CD4-positive, alpha-beta T cell treated with Interleukin-15 for 4 hours (primary cell): ENCODE measurements around the gene KAZN.

Experiments used
- DNase-seq: peaks from one replicate; pipeline ENCODE4 v3.0.0-alpha.2; 2020; ENCODE audit warnings: low spot score

KAZN gene

DNA sequence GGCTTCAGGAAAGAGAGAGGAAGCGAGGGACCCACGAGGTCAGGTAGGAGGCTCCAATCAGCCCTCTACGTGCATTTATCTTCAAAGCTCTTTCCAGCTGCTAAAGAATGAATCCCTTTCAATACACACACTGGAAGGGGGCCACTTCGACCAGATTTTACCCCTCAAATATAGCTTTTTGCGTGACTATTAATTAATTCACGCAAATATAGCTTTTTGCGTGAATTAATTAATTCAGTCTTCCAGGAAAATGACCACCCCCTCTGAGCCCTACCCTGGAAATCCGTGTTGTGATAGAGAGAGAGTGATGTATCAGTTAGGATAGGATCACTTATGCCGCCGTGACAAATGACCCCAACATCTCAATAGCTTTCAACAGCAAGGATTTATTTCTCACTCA is 289.9 kb downstream of the KAZN start:
- no peak for DNase-seq

DNA sequence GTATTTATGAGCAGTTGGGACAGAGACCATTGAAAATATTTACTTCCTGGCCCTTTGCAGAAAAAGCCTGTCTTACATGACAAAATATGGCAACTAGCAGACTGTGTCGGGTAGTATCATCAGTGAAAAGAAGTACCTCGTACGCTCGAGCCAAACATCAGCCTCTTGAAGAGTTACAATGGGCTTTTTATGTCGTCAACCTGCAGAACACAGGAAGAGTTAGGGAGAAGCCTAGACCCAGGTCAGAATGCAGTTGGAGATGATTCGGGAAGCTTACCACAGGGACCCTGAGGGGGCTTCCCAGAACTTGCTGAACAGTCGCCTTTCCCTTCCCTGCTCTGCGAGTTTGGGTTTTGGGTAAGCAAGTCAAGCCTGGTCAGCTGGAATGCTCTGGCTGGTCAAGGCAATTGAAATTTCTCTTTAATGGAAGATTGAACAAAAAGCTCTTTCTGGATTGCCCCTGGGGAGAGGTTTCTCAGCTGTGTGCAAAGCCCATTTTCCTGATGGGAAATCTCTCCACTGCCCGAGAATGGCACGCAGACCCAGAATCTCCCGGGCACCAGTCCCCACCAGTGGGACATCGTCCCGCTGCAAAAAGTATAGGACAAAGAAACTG is 291.4 kb downstream of the KAZN start:
- DNase-seq = no peak

DNA sequence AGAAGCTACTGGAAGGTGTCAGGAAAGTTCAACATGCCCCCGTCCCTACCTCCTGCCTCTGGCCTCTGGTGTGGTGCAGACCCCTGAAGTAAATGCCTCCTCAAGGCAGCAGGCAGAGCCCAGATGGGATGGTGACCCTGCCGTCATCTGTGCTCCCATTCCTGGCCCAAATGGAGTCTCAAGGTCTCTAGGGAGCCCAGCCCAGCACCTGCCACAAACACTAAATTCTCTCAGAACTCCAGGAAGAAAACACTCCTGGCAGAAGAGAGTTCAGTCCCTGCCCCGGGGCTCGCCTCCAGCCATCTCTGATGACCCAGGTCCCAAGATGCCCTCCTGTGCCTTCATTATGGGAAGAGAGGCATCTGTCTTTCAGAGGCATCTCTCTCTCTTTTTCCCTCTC is 293.5 kb downstream of the KAZN start:
- no peak for DNase-seq

DNA sequence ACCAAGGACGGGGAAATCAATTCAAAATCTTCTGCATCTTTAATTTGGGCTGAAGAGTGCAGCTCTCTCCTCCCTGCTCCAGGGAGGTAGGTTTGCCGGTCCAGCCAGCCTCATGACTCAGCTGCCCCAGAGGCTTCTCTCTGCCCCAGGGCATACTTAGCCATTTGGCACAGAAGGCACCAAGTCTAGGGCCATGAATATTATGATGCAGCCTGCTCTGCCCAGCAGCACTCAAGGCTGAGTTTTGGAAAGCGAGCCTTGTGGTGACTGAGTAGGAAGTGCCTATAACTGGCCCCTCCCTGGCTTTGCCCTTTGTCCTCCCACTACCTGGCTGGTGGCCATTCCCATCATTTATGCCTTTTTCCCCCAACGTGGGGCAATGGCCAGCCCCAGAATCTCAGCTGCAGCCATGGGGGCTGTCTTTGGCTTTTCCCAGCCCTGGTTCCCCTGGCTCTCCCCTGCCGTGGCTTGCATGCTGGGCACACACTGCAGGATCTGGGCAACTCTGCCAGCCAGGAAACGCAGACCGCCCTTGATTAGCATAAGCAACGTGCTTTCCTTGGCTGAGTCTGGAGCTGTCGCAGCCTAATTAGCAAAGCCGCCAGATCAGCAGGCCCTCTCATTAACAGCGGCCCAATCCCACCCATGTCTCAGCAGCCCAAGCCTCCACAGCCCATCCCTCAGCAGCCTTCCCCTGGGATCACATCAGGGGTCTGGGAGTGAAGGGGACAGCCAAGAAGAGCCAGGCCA is 296.5 kb downstream of the KAZN start:
- DNase-seq = no peak

DNA sequence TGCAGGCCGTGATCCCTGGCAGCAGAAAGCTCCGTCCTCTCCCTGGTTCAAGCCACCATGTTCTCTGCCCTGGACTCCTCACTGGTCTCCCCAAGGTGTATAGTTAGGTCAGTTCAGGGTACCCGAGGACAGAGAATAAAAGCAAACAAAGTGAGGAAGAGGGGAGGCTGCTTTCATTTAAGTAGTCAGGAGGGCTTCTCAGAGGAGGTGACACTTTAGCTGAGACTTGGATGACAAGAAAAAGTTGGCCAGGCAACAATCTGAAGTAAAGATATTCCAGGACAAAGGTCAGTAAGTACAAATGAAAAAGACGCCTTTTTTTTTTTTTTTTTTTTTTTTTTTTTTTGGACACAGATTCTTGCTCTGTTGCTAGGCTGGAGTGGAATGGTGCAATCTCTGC is 297.2 kb downstream of the KAZN start:
- no peak for DNase-seq

DNA sequence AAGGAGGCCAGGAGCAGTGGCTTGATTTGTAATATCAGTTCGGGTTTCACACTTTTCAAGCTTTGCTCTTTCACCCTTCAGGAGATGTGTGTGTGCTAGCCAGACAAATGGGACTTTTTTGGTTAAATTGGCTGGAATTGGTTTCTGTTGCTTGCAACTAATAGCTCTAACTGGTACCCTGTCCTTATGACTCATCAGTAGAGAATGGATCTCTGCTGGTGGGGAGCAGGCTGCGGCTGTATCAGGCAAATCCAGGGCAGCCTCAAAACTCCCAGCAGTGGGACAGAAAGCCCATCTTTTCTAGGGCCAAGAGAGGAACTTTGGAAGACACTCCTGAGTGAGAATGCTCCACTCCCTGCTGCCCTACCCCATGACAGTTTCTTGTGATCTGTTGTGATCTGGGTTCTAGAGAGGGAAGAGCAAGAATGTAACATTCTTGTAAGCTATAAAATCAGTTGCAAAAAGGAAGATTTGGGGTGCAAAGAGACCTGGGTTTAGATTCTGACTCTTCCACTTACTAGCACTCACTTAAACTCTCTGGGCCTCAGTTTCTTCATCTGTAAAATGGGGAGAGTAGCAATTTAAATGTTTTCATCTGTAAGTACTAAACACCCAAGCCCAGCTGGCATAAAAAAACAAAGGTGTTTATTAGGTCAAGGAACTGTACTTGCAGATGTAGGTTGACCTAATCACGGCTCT is 298.0 kb downstream of the KAZN start:
- no peak for DNase-seq

DNA sequence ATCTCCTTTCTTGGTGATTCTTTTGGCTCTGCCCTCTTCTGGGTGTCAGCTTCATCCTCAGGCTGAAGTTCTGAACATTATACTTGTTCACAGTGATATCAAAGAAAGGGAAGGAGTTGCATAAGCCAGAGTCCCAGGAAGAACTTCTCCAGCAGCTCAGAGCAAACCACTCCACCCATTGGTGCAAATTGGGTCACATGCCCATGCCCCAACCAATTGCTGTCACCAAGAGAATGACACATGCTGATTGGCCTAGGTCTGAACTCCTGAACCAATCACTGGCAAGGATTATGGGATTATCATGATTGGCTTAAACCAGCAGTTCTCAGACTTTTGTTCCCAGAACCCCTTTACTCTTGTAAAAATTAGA is 298.6 kb downstream of the KAZN start:
- no peak for DNase-seq

DNA sequence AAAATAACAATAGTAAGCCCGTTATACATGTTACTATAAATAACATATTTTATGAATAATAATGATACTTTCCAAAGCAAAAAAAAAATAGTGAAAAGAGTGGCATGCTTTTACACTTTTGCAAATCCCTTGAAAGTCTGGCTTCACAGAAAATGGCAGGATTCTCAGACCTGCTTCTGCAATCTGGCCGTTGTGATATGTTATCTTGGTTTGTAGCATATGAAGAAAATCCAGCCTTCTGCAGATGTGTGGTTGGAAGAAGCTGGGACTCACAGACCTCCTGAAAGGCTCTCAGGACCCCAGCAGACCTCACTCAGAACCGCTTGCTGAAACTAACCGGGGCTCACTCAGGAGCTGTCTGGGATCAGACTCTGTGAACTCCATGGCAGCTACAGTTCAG is 299.1 kb downstream of the KAZN start:
- no peak for DNase-seq

DNA sequence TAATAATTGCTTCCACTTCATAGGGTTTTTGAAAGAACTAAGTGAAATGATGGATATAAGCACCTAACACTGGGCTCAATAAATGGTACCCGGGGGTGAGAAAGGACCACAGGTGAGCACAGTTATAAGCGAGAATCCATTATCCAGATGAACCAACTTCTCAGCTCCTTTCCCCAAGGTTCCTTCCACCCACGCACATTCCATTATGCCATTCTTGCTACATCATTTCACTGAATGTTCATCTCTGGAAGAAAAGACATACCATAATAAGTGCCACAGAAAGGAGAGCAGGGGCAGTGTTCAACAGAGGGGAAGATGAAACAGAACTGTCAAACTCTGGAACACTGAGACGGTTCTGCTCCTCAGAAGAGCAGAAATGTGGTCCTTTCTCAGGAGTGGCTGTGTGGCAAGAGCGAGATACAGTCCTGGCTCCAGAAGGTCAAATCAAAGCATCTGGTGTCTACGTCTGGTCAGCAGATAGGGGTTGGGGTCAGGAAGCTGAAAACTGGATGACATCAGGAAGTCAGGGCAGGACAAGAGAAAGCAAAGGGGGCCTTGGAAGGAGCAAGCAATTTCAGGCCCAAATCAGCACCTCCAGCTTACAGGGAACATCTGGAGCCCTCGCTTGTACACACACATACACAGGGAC is 299.6 kb downstream of the KAZN start:
- DNase-seq = no peak

DNA sequence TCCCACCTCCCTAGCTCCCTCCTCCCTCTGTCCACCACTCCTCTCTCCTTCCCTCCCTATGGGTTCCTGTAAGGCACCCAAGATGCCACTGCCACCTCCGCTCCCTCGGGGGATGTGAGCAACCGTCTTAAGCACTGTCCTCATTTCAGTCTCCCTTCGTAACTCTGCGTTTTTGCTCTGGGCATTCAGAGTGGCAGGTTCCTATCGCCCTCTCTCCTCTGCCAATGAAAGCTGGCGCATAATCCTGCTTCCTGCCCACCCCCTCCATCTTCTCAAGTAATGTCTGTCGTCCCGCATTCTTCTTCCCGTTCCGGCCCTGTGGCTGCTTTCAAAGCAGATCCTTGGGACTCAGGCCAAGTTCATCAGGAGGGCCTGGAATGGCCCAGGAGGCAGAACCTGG is 301.2 kb downstream of the KAZN start:
- DNase-seq = no peak

DNA sequence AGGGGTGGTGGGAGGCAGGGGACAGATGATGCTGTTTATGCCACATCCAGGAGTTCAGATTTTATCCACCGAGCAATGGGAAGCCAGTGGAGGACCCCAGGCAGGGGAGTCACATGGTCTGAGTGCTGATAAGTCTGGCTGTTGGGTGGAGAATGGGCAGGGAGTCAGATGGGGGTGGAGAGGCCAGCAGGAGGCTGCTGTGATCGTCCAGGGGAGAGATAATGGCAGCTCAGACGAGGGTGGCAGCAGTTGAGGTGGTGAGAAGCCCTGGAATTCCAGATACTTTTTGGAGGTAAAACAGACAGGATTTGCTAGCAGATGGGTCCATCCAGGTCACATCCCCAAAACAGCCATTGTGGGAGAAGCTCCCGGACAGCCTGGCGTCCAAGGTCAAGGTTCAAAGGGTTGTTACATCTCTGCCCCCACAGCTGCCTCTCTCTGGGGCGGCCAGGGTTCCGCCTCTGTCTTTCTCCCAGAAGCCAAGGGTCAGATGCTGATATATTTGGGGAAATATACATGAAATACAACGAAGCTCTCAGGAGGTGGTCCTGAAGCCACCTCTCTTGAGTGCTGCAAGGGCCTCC is 303.0 kb downstream of the KAZN start:
- no peak for DNase-seq

DNA sequence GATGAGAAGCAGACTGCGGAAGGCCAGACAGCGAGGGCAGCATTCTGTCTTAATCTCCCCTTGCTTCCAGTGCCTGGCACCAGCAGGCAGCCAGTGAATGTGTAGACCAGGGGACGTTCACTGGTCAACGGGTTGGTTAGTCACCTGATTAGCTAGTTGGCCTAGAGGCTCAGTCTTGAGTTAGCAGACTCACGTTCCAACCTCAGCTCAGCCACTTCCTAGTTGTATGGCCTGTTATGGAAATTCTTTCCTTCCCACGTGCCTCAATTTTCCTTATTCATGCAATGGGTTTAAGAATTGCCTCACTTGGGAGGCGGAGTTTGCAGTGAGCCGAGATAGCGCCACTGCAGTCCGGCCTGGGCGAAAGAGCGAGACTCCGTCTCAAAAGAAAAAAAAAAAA is 305.4 kb downstream of the KAZN start:
- no peak for DNase-seq

DNA sequence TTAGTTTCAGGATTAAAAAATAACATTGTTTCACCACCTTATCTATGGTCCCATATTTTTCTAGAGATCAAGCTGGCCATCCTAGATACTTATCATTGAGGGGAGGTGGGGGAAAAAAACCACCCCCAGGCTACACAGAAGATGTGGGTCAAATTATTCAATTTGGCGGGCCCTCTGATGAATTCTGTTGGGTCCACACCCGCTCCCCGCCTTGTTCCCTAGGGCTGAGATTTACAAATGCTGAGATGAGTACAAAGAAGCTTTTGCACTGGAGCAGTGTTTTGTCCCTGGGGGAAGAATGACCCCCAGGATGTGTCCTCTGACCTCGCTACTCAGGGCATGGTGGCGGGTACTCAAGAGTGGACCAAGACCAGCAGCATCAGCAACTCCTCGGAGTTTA is 308.2 kb downstream of the KAZN start:
- no peak for DNase-seq

DNA sequence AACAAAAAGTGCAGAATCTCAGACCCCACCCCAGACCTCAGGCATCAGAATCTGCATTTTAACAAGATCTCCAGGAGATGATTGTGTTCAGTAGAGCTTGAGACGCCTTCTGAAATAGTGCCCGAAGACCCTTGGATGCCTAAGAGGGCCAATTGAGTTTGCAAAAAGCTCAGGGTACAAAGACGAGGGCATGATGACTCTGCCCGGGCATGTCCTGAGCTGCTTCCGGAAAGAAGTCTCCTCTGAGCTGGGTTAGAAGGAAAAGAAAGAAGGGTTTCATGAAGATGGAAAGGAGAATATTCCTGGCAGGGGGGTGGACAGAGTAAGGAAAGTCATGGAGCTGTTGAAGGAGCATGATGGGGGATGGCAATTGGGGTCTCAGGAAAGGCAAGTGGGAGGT is 308.9 kb downstream of the KAZN start:
- no peak for DNase-seq

DNA sequence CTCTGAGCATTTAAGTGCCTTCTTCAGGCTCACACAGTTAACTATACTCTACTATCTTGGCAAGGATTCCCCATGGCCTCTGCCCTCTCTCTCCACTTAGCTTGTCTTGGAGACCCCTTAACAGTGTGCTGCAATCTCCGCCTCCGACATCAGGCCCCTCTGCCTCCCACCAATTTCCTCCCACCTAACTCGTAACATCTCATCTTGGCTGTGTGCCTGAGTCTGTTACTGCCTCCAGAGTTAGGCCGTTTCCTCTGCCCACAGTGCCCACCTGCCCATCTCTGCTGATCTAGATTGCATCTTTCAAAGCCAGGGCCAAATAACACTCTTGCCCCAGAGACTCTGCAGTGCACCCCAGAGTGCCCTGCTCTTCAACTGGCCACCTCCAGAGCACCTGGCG is 310.8 kb downstream of the KAZN start:
- no peak for DNase-seq

DNA sequence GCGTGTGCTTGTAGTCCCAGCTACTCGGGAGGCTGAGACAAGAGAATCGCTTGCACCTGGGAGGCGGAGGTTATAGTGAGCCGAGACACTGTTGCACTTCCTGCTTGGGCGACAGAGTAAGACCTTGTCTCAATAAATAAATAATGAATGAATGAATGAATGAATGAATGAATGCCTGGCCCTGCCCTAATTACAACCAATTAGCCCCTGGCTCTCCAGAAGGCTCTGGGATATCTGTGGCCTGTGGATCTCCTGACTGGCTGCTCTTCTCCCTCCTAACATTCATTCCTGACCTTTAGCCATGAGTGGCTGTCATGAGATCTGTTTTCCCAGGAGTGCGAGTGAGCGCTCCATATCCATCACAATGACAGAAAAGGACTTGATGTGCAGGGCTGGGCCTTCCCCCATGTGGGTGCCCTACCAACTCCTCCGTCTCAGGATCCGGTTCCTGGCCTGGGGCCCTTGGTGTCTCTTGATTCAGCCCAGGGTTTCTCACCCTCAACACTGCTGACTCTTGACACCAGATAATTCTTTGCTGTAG is 311.5 kb downstream of the KAZN start:
- no peak for DNase-seq

DNA sequence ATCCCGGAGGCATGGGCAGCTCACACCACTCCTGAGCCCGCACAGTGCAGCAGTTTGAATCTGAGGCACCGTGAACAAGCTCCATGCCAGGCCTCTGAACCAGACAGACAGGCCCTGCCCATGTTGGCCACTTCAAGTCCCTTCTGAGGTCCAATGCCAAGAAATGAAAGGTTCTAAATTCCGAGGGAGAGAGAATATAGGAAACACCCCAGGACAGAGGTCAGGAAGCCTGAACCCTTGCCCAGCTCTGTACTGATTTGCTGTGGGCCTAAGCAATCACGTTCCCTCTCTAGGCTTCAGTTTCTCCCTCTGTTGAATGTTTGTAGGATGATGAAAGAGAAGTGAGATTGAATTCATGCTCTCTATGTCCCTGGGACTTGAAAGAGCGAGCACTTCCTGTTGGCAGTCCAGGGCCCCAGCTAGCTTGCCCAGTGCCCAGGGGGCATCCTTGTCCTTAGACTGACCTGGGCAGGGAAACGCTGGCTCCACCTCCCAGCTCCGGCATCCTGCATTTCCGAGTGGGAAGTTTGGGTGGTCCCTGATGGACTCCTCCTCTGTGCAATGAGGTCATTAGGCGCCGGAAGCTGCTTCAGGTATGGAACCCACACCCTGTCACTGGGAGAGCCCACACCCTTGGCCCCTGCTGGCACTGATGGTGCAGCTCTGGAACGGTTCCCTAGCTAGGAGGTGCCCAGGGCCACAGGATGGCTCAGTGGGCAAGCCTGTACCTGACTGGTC is 312.7 kb downstream of the KAZN start:
- no peak for DNase-seq

DNA sequence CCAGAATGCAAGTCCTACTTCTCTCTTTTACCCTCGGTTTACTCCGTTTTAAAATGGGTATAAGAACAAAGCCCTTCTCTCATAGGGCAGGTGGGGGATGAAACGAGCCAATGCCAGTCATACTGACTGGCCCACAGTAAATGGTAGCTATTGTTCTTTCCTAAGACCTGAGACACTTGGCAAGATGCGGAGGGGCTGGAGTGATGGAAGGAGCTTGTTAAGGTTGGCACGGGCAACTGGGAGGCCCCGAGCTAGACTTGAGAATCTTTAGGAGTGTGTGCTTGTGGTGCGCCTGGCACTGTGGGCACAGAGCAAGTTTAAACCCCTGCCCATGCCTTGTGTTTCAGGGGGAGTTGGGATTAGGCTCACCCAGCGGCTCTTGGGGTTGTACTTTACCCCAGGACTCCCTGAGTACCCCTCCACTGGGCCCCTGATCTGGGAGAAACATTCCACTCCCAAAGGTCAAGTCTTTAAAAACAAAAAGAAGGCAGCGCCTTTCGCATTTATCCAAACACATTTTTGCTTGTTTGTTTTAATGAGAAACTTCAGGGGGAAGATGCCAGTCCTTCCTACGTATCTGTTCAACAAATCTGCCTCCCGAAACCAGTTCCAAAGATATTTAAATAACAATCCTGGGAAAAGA is 314.5 kb downstream of the KAZN start:
- DNase-seq = no peak

DNA sequence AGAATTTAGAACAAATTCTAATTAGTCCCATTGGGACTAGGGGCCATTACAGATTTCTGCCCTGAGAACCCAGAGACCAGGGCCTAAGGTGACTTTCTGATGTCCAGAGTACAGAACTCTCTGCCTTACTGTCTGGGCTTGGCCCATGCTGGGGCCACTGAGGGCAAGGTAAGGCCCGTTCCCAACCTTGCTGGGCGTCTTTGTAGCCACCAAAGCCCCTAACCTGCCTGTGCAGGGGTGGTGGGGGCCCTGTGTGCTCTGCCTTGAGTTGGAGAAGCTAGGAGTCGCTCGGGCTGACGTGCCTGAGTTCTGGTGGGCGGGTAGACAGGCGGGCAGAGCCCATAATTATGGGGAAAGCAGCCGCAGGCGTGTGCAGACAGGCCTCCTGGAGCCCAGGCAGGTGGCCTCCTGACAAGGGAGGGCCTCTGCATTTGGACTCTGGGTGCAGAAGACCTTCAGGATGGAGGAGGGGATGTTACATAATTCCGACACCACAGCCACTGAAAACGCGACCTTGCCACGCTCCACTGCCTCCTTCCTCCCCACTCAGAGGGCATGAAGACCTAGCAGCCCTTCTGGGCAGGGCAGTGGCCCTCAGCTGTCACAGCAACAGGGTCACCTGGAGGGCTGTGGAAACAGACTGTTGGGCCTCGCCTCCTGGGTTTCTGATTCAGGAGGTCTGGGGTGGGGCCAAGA is 315.1 kb downstream of the KAZN start:
- no peak for DNase-seq

DNA sequence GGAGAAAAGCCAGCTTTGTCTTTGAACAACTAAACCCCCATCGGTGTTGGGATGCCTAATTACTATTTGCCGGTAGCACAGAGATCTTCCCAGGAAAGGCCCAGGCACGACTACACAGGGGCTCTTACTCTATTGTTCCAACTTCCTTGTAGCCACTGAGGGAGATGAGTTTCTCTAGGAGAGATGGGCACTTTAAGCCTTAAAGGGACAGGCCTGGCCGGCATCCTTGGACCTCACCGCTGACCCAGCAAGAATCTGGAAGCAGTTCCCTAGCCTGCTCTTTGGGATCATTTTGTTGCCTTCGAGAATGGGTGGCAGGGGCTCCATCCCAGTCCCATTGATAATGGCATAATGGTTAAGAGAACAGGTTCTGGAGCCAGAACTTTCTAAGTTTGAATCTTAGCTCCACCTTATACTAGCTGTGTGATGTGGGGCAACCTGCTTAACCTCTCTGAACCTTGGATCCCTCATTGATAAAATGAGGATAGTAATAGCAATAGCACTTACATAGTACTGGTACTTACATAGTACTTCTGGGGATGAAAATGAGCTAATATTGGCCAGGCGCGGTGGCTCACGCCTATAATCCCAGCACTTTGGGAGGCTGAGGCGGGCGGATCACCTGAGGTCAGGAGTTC is 316.0 kb downstream of the KAZN start:
- no peak for DNase-seq
